ENCODE results near the gene VAT1. TPM values are rescaled to one million over a fixed set of nuclear protein-coding genes. Genes with fewer than 3 reads are reported as not detected.

VAT1 gene
- total and polyA plus RNA-seq, 2 of the 13 experiments (the other 11 are each of a cell fraction or from before 2014, with no cell fraction given) = 143 to 205 TPM

GRCh38 chr17:42979511-42980273 is 42.5 kb downstream of the VAT1 start, which contains the start of gene PTGES3L (continued):
- TF ChIP-seq ATF6 (CRISPR knock-in tag; conservative IDR thresholded peaks at IDR 0.05) (no peak), ZNF816 (CRISPR knock-in tag; IDR thresholded peaks at IDR 0.05; ENCODE audit: borderline replicate concordance) (peak; percentile 55; the same call in 1 of the 2 replicates), PRDM4 (CRISPR knock-in tag; IDR thresholded peaks at IDR 0.05; ENCODE audit: borderline replicate concordance) (no peak), NAIF1 (CRISPR knock-in tag; IDR thresholded peaks at IDR 0.05; ENCODE audit: borderline replicate concordance) (no peak), HMGXB4 (CRISPR knock-in tag; IDR thresholded peaks at IDR 0.05; ENCODE audit: borderline replicate concordance in 1 of 2, low read depth in 1 of 2) (no peak), TCF7L2 (IDR thresholded peaks at IDR 0.05; ENCODE audit: low read depth, low read length) (no peak), ZNF780A (CRISPR knock-in tag; IDR thresholded peaks at IDR 0.05) (no peak), ZBTB8A (CRISPR knock-in tag; IDR thresholded peaks at IDR 0.05; ENCODE audit: borderline replicate concordance, low read depth) (no peak), ZNF451 (CRISPR knock-in tag; IDR thresholded peaks at IDR 0.05) (no peak; the same call in 1 of the 2 replicates), ZBTB44 (CRISPR knock-in tag; IDR thresholded peaks at IDR 0.05) (no peak), NFKBIZ (CRISPR knock-in tag; IDR thresholded peaks at IDR 0.05) (no peak), SIN3A (IDR thresholded peaks at IDR 0.05; ENCODE audit: borderline replicate concordance, low read depth, low read length) (no peak), ZNF343 (CRISPR knock-in tag; IDR thresholded peaks at IDR 0.05) (no peak), AKAP8 (CRISPR knock-in tag; IDR thresholded peaks at IDR 0.05) (no peak), ZFP37 (CRISPR knock-in tag; IDR thresholded peaks at IDR 0.05; ENCODE audit: borderline replicate concordance) (peak; percentile 67; the same call in 1 of the 2 replicates), POGK (CRISPR knock-in tag; conservative IDR thresholded peaks at IDR 0.05) (no peak), ZFP1 (CRISPR knock-in tag; IDR thresholded peaks at IDR 0.05) (0 out of 2 replicates have a peak, but pooled peaks have one; percentile 2), ZNF761 (CRISPR knock-in tag; conservative IDR thresholded peaks at IDR 0.05) (no peak), ZNF782 (CRISPR knock-in tag; IDR thresholded peaks at IDR 0.05; ENCODE audit: borderline replicate concordance) (no peak)
